Measurements from ENCODE around the gene CHRNA4.

DNA sequence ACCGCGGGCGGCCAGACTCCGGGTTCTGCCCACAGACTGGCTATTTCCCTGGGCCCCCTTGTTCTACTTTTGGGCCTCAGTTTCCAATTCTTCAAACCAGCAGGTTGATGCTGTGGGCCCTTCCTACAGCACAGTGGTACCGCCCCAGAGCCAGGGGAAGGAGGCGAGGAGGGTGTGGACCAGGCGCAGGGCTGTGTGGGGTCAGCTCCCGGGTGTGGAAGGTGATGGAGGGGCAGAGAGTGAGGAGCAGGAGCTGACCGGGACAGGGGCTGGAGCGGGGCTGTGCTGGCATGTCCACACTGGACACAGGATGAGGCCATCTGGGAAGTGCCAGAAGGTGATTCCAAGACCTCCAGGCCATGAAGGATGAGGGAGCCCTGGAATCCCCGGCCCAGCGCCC lies 35.2 kb upstream of the CHRNA4 start:
- TF ChIP-seq, protein P1, sequence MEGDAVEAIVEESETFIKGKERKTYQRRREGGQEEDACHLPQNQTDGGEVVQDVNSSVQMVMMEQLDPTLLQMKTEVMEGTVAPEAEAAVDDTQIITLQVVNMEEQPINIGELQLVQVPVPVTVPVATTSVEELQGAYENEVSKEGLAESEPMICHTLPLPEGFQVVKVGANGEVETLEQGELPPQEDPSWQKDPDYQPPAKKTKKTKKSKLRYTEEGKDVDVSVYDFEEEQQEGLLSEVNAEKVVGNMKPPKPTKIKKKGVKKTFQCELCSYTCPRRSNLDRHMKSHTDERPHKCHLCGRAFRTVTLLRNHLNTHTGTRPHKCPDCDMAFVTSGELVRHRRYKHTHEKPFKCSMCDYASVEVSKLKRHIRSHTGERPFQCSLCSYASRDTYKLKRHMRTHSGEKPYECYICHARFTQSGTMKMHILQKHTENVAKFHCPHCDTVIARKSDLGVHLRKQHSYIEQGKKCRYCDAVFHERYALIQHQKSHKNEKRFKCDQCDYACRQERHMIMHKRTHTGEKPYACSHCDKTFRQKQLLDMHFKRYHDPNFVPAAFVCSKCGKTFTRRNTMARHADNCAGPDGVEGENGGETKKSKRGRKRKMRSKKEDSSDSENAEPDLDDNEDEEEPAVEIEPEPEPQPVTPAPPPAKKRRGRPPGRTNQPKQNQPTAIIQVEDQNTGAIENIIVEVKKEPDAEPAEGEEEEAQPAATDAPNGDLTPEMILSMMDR (IDR thresholded peaks at IDR 0.05): no peak
- TF ChIP-seq POLR2AphosphoS5 (IDR thresholded peaks at IDR 0.05; ENCODE audit: low read depth, low read length) (no peak), TCF7L2 (IDR thresholded peaks at IDR 0.05; ENCODE audit: low read depth, low read length) (no peak)
- TF ChIP-seq, protein P2, sequence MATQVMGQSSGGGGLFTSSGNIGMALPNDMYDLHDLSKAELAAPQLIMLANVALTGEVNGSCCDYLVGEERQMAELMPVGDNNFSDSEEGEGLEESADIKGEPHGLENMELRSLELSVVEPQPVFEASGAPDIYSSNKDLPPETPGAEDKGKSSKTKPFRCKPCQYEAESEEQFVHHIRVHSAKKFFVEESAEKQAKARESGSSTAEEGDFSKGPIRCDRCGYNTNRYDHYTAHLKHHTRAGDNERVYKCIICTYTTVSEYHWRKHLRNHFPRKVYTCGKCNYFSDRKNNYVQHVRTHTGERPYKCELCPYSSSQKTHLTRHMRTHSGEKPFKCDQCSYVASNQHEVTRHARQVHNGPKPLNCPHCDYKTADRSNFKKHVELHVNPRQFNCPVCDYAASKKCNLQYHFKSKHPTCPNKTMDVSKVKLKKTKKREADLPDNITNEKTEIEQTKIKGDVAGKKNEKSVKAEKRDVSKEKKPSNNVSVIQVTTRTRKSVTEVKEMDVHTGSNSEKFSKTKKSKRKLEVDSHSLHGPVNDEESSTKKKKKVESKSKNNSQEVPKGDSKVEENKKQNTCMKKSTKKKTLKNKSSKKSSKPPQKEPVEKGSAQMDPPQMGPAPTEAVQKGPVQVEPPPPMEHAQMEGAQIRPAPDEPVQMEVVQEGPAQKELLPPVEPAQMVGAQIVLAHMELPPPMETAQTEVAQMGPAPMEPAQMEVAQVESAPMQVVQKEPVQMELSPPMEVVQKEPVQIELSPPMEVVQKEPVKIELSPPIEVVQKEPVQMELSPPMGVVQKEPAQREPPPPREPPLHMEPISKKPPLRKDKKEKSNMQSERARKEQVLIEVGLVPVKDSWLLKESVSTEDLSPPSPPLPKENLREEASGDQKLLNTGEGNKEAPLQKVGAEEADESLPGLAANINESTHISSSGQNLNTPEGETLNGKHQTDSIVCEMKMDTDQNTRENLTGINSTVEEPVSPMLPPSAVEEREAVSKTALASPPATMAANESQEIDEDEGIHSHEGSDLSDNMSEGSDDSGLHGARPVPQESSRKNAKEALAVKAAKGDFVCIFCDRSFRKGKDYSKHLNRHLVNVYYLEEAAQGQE (IDR thresholded peaks at IDR 0.05; ENCODE audit: insufficient read depth in 1 of 2, low read depth in 2 of 2, low read length in 1 of 2): no peak
